IPS DF 19.7 (cell line): ENCODE results near the gene FYCO1.

ENCODE experiments used
- DNase-seq: peaks from one replicate; pipeline ENCODE4 v3.0.0-alpha.2; 2013; ENCODE audit warnings: low read depth, low spot score

FYCO1 gene

DNA sequence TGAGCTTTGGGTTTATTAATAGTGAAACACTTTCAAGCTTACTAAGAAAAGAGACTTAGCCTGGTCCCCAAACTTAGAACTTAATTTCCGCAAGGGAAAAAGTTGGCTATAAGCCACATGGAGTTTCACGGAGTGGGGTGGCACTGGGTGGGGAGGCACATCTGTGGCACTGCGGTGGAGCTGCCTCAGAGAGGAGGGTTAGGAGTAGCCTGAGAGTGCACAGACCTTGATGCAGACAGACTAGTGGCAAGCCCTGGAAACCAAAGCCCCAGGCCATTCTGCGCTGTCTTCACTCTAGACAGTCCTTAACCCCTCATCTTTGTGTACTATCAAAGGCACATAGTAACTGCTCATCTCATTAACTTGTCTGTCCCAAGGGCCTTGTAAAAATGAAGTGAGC lies 30.4 kb downstream of the FYCO1 start:
- no peak for DNase-seq

DNA sequence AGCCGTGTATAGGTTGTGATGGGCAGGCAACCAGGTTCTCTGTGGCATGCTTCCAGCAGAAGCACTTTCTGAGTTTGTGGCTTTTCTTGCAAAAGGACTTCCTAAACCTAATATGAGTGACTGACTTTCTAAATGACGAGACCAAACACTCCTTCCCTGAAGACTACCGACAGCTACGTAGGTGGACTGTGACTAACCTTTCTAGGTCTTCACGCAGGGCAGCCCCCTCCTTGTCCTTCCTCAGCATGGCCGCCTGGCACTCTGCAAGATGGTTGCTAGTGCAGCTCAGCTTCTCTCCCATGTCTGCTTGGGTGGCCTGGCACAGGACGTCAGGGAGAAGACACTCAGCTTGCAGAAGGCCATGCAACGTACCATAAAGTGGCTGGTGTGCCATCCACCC lies 31.5 kb downstream of the FYCO1 start:
- no peak for DNase-seq

GRCh38 chr3:45962033-45962432 lies 33.6 kb downstream of the FYCO1 start:
- DNase-seq, result no peak

- DNase-seq, result no peak
Observed at GRCh38 chr3:45960289-45960688, 35.3 kb downstream of the FYCO1 start.

DNA sequence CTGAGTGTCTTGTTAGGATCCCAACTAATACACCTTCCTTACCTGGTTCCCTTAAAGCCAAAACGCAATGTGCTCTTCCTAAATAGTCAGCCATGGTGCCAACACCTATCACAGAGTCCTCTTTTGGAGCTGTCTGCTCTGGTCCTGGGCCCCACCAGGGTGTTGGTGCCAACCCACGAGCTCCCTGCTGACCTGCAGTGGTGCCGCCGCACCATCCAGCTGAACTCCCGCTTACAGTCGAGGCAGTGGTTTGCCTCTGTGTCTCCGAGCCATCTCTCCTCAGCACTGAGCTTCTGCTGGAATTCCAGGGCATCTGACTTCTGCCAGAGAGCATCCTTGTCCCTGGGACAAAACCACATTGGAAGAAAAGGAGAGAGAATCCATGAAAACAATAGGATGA lies 36.4 kb downstream of the FYCO1 start:
- no peak for DNase-seq

DNA sequence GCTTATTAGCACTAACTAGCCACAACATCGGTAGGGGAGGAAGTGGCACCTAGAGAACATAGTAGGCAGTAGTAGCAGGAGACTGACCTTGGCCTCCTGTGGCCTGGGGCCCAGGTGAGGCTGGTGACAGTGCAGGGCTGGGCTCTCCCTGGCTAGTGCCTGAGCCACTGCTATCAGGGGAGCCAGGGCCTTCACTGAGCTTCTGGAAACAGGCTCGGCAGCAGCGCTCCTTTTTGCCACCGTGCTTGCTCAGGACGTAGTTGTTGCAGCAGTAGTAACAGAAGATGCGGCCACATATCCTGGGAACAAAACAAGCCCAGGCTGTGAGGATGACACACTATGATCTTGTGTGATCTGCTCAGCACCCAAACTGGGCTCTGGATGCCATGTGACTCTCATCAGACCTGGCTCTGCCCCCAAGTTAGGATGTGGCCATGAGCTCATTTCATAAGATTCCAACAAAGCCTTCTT lies 37.3 kb downstream of the FYCO1 start:
- no peak for DNase-seq

DNA sequence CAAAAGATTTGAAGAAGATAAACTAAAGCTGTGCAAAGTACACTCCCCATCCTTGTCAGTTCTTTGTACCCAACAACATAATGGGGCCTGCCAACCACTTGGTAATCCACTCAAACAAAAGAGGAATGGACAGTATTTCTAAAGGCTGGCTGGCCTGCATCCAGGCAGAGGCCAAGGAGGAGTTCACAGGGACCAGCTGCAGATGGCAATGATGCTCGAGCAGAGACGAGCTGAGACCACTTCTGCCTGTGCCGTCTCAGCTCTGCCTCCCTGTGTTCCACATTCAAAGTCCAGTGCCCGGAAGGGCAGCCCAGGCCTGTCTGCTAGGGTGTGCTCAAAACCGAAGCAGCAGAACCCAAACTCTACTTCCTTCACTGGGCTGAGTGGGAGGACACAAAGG lies 38.0 kb downstream of the FYCO1 start:
- no peak for DNase-seq

GRCh38 chr3:45955706-45956105 lies 39.9 kb downstream of the FYCO1 start:
- no peak for DNase-seq

GRCh38 chr3:45955017-45955647 lies 40.5 kb downstream of the FYCO1 start:
- DNase-seq, result no peak

GRCh38 chr3:45954306-45954705 lies 41.3 kb downstream of the FYCO1 start:
- DNase-seq, result no peak

- DNase-seq, result no peak
Observed at GRCh38 chr3:45953536-45953935, 42.1 kb downstream of the FYCO1 start.

GRCh38 chr3:45952456-45952855 lies 43.2 kb downstream of the FYCO1 start:
- no peak for DNase-seq

- no peak for DNase-seq
Observed at GRCh38 chr3:45951946-45952345, 43.7 kb downstream of the FYCO1 start.

GRCh38 chr3:45950686-45951600 lies 44.7 kb downstream of the FYCO1 start:
- no peak for DNase-seq

DNA sequence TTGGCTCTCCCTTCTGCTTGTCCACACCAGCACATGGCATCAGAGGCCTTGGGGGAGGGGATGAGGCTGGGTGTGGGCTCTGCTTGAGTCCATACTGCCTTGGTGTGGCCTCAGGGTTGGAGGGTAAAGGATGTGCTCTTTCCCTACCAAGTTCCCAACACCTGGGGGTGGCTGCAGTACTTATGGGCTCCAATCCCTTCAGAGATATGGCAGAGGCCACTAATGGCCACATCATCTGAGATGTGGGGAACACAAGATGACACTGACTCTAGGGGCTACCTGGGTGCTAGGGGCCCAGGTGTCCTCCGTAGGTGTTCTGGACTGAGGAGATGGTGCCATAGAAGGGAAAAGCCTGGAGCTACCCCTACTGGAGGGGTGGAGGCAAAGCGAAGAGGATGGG lies 45.5 kb downstream of the FYCO1 start:
- DNase-seq, result no peak

- DNase-seq, result no peak
Observed at GRCh38 chr3:45949432-45949831, 46.2 kb downstream of the FYCO1 start.

- DNase-seq, result no peak
Observed at GRCh38 chr3:45948881-45949280, 46.7 kb downstream of the FYCO1 start.

DNA sequence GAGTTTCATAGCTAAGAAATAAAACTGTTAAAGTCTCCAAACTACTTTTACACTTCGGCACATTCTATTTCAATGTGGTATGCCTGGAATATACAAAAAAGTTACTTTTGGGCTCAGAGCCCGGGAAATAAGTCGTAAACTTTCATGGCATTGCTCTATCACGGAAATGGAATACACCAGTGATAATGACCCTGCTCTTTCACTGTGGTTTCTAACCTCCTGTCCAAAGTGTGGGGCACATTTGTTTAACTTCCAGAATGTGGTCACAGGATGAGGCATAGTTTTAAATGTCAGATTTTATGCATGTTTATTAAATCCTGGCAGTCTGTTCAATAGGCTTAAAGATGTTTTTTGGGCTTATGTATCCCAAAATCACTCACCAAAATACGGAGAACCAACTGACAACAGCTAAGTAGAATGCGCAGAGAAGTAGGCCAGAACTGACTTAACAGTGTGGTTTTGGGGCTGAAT lies 47.3 kb downstream of the FYCO1 start:
- no peak for DNase-seq

- DNase-seq, result no peak
Observed at GRCh38 chr3:45947361-45947760, 48.3 kb downstream of the FYCO1 start.

- DNase-seq, result no peak
Observed at GRCh38 chr3:45946875-45947274, 48.7 kb downstream of the FYCO1 start.

DNA sequence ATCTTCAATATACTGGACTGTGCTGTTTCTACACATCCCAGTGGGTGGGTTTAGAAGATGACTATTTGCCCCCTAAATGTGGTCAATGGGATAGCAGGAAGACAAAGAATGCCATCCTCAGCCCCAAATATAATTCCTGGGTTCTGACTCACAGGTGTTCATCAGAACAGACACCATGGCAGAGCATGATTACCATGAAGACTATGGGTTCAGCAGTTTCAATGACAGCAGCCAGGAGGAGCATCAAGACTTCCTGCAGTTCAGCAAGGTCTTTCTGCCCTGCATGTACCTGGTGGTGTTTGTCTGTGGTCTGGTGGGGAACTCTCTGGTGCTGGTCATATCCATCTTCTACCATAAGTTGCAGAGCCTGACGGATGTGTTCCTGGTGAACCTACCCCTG lies 49.3 kb downstream of the FYCO1 start:
- DNase-seq, result no peak

- DNase-seq, result no peak
Observed at GRCh38 chr3:45944830-45945620, 50.6 kb downstream of the FYCO1 start.
